ENCODE measurements around the gene CTSA. TPM values are rescaled to one million over a fixed set of nuclear protein-coding genes. Genes with fewer than 3 reads are reported as not detected.

CTSA gene
- 27.8 and 68.8 TPM in 2 replicates for total RNA-seq

DNA sequence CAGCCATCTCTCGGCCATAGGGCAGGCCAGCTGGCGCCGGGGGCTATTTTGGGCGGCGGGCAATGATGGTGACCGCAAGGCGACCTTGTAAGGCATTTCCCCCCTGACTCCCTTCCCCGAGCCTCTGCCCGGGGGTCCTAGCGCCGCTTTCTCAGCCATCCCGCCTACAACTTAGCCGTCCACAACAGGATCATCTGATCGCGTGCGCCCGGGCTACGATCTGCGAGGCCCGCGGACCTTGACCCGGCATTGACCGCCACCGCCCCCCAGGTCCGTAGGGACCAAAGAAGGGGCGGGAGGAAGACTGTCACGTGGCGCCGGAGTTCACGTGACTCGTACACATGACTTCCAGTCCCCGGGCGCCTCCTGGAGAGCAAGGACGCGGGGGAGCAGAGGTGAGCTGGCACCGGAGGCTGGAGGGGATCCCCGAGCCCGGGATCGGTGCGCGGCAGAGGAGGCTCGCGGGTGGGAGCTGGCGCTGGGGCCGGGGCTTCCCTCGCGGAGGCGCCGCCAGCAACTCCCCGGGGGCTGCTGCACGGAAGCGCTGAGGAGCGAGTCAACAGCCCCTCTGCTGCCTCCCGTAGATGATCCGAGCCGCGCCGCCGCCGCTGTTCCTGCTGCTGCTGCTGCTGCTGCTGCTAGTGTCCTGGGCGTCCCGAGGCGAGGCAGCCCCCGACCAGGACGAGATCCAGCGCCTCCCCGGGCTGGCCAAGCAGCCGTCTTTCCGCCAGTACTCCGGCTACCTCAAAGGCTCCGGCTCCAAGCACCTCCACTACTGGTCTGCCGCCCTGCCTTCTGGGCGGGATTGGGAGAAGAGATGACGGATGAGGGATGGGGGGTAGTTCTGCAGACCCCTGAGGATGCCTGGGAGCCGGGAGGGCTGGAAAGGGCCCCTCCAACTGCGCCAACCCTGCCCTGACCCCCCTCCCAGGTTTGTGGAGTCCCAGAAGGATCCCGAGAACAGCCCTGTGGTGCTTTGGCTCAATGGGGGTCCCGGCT is at the start of gene CTSA, which contains the start of gene NEURL2:
TSS of gene CTSA (plus strand) at position 351 of the 999 bp plus-strand sequence. CDS start at position 585, 234 bp downstream.
TSS of gene NEURL2 (minus strand) at position 224 of the 999 bp plus-strand sequence. CDS start at position 7, 217 bp downstream.

DNA sequence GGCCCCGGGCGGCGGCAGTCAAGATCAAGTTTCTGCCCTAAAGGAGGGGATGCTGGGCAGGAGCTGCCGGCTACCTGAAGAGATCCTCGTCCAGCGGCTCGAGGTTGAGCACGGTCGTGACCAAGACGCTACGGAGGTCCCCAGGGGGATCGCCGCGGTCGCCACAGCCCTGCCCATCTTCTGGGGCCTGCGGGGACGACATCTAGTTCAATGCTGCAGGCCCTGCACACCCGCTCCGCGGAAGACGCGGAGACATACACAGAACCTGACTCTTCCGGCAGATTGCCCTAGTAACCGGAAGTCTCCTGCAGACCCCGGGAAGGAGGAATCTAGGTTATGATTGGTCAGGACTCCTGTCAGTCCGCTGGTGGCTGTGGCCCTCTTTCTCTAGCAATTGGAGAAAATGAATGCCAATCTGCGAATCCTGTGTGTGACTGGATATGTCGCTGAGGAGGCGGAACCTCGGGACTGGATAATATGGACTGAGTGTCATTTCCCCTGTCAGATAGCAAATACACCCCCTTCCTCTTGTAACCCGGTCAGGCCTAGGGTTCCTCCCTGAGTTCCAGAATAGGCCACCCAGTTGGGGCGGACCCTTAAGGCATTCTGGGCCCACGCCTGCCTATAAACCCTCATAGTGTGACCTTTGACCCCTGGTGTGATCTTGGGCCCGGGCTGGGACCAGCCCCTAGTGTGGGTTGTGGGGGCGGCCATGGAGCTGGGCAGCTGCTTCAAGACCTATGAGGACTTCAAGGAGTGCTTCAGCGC is 33.8 kb upstream of the CTSA start, which contains the start of the genes ACOT8 and ZSWIM3:
TSS of gene ACOT8 (minus strand) at position 279 of the 768 bp plus-strand sequence. CDS start at position 202, 77 bp downstream.
TSS of gene ZSWIM3 (plus strand) at position 501 of the 768 bp plus-strand sequence. CDS start at position 713, 212 bp downstream.

DNA sequence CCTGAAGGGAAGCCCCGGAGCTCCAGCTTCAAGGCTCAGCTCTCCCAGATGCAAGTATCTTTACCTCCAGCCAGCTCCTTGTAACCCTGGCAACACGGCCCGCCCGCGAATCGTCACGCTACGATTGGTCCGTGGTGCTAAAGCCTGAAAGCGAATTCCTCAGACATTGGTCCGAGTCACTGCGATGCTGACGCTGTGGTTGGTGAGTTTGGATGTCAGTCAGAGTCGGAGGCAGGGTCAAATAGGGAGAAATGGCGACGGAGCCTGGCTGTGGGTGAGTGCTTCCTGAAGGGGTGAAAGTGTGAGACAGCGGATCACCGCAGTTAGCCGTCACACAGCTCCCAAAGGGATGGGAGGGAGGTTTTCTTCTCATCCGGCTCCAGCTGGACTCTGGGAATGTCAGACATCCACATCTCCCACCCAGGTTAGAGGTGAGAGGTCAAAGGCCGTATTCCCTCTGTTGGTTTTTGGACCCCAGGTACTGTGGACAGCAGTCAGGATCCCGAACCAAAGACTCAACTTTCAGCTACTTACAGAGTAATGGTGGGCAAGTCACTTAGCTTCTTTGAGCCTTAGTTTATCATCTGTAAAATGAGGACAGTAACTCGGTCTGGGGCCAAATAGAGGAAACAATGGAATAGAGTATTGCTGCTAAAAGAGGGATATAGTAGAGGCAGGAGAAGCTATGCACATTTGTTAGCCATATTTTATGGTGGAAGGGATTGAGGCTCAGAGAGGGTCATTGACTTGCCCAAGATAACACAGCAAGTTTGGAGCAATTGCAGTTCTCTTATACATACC is 9.9 kb upstream of the CTSA start, which contains the start of gene ZSWIM1:
TSS of gene ZSWIM1 (plus strand) at position 240 of the 801 bp plus-strand sequence. CDS start 1,366 bp downstream, outside the sequence.

DNA sequence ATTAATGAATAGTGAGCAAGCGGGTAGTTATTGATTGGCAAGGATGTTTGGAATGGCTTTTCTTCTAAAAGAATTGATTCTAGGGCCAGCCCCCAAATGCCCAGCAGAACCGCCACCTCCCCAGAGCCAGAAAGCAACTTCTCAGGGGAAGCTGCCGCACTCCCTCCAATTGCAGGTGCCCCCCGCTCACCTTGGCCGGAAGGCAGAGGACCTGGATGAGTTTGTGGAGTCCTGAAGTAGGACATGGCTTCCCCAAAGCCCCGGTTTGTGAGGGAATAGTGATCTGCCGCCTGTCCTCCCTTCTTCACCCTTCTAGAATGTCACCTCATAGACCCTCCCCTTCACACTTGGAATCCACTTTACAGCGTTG is 3.8 kb upstream of the CTSA start, which contains the start of gene SPATA25:
TSS of gene SPATA25 (minus strand) at position 277 of the 370 bp plus-strand sequence. CDS start at position 245, 32 bp downstream.

DNA sequence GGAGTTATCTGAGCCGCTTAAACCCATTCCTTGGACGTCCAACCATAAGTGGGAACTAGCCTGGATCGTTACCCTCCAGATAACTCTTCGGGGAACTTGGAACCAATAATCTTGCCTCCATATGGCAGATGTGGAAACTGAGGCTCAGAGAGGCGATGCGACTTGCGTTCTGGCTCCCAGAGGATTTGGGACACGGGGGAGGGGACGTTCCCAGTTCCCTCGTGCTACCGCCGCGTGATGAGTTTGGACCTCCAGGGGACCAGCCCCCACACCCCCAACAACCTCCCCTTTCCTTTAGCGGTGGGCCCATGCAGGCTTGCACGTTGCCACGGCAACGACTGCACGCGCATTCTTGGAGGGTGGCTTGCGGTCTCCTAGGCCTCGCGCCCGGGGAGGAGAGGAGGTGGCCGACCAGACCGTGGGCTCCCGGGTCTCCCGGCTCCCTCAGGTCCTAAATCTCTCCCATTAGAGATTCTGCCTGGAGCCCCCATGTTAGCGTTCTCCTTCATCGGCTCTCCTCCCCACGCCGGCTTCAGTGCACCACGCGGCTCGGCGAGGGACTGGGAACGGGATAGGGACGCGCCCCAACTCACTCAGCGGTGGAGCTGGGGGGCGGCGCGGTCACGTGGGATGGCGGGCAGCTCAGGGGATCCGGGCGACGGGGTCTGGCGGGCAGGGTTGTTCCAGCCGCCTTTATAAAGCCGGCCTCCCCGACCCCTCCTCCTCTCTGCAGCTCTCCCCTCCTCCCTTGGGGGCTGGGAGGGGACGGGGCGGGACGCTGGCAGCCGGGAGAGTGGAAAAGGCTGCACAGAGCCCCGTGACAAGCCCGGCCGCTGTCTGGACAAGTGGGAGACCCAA is 20.6 kb downstream of the CTSA start, which contains the start of gene PLTP:
TSS of gene PLTP (minus strand) at position 670 of the 858 bp plus-strand sequence. CDS start 703 bp downstream, outside the sequence.

DNA sequence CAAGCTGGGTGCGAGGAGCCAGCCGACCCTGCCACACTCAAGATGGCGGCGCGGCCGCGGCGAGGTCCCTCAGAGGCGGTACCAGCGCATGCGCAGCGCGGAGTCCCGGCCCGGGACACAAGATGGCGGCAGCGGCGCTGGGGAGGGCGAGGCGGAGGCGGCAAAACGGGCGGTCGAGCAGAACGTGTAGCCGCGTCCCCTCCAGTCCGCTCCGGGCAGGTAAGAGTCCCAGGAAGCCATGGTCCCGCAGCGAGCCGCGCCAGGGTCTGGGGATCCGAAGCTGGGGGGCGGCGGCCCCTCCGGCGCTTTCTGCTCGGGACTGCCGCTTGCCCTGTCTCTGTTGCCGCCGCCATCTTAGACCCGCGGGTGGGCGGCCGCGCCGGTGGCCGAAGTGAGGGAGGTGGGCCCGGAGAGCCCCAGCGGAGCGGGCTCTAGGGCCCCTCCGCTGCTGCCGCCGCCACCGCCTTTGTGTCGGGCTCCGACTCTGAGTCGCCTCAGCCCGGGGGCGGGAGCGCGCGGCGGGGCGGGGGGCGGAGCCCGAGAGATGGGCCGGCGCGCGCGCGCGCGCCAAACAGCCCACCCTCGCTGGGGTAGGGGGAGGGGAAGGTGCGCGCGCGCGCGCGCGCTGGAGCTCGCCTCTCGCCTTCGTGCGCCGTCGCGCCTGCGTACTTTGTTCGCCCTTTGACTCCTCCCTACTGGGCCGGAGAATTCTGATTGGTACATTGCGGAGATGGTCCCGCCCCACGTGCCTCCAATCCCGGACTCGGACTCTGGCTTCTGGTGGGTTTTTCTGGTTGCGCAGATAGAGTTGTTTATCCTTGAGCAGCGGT is 43.7 kb downstream of the CTSA start, which contains the start of gene PCIF1:
TSS of gene PCIF1 (plus strand) at position 98 of the 830 bp plus-strand sequence. CDS start 4,317 bp downstream, outside the sequence.

Other genes starting within 250 kb of the CTSA start
- not detected in 2 replicates for gene WFDC11, start 221.1 kb upstream of the CTSA start, total RNA-seq
- gene WFDC13, start 189.3 kb upstream of the CTSA start, total RNA-seq: not detected in 2 replicates
- gene WFDC10B, start 186.3 kb upstream of the CTSA start, total RNA-seq: not detected in 2 replicates
- gene SPINT4, start 169.0 kb upstream of the CTSA start, total RNA-seq: not detected in 2 replicates
- gene WFDC3, start 99.5 kb upstream of the CTSA start, total RNA-seq: 0.19 and 0.56 TPM in 2 replicates
- 8.7 and 25.9 TPM in 2 replicates for gene DNTTIP1, start 99.4 kb upstream of the CTSA start, total RNA-seq
- 7.9 and 46.4 TPM in 2 replicates for gene UBE2C, start 78.7 kb upstream of the CTSA start, total RNA-seq
- gene TNNC2, start 64.0 kb upstream of the CTSA start, total RNA-seq: 0.56 TPM in 1 of 2 replicates, not detected in the other
- 33.4 and 44.0 TPM in 2 replicates for gene SNX21, start 57.5 kb upstream of the CTSA start, total RNA-seq
- gene ACOT8, start 33.9 kb upstream of the CTSA start, total RNA-seq: 33.4 and 35.5 TPM in 2 replicates
- 3.7 and 5.4 TPM in 2 replicates for gene ZSWIM3, start 33.7 kb upstream of the CTSA start, total RNA-seq
- gene ZSWIM1, start 10.1 kb upstream of the CTSA start, total RNA-seq: 3.4 and 4.4 TPM in 2 replicates
- gene SPATA25, start 3.7 kb upstream of the CTSA start, total RNA-seq: 0.19 and 0.28 TPM in 2 replicates
- 1.5 and 5.1 TPM in 2 replicates for gene NEURL2, start 127 bp upstream of the CTSA start, total RNA-seq
- 4.0 and 23.4 TPM in 2 replicates for gene PLTP, start 20.8 kb downstream of the CTSA start, total RNA-seq
- gene PCIF1, start 43.3 kb downstream of the CTSA start, total RNA-seq: 5.9 and 6.7 TPM in 2 replicates
- gene ZNF335, start 80.9 kb downstream of the CTSA start, total RNA-seq: 10.1 and 10.9 TPM in 2 replicates
- gene MMP9, start 117.6 kb downstream of the CTSA start, total RNA-seq: not detected in 2 replicates
- 0.85 TPM in 1 of 2 replicates, not detected in the other for gene SLC12A5, start 137.9 kb downstream of the CTSA start, total RNA-seq
- gene NCOA5, start 198.6 kb downstream of the CTSA start, total RNA-seq: 4.5 and 15.7 TPM in 2 replicates
- gene CD40, start 227.0 kb downstream of the CTSA start, total RNA-seq: 5.8 and 14.9 TPM in 2 replicates